BLaER1 (cell line): ENCODE measurements around the gene HMG20A.
"Not testable (repeated sequence)": the region's sequence is repeated elsewhere in the genome, so short reads cannot be mapped to it uniquely, and the experiment has no call there.

ENCODE experiments used
- H3K27ac ChIP-seq: shearing (Covaris generic); formaldehyde crosslinking; 2 replicates; pipeline ENCODE4 v1.8.1; 2022
- H3K27me3 ChIP-seq: shearing (Covaris generic); formaldehyde crosslinking; 2 replicates; pipeline ENCODE4 v1.8.1; 2022
- H3K36me3 ChIP-seq: shearing (Covaris generic); formaldehyde crosslinking; 2 replicates; pipeline ENCODE4 v1.8.1; 2022
- H3K4me1 ChIP-seq: shearing (Covaris generic); formaldehyde crosslinking; 2 replicates; pipeline ENCODE4 v1.8.1; 2022
- H3K4me2 ChIP-seq: shearing (Covaris generic); formaldehyde crosslinking; 2 replicates; pipeline ENCODE4 v1.8.1; 2022
- H3K4me3 ChIP-seq: shearing (Covaris generic); formaldehyde crosslinking; 2 replicates; pipeline ENCODE4 v1.8.1; 2022
- H3K9ac ChIP-seq: shearing (Covaris generic); formaldehyde crosslinking; 2 replicates; pipeline ENCODE4 v1.8.1; 2022
- H3K9me3 ChIP-seq: shearing (Covaris generic); formaldehyde crosslinking; 2 replicates; pipeline ENCODE4 v1.8.1; 2022
- H4K20me1 ChIP-seq: shearing (Covaris generic); formaldehyde crosslinking; 2 replicates; pipeline ENCODE4 v1.8.1; 2022
- Cebpa-rat ChIP-seq: shearing (Covaris generic); IDR thresholded peaks from 2 replicates; pipeline ENCODE4 v1.8.1; 2022

HMG20A gene

DNA sequence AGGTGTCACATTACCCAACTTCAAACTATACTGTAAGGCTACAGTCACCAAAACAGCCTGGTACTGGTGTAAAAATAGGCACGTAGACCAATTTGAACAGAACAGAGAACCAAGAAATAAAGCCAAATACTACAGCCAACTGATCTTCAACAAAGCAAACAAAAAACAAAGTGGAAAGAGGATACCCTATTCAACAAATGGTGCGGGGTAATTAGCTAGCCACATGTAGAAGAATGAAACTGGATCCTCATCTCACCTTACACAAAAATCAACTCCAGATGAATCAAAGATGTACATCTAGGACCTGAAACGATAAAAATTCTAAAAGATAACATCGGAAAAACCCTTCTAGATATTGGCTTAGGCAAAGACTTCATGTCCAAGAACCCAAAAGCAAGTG lies 13.8 kb upstream of the HMG20A start:
- Histone ChIP-seq H3K9me3 (no peaks in the 10 kb centered on the region), H3K9ac (no peak overlapping the region), H3K36me3 (no peaks in the 10 kb centered on the region), H3K27me3 (no peaks in the 10 kb centered on the region), H4K20me1 (no peaks in the 10 kb centered on the region), H3K27ac (no peak overlapping the region), H3K4me2 (no peak overlapping the region), H3K4me1 (peaks cover 17% of the 10 kb centered on the region), H3K4me3 (no peak overlapping the region)
- TF ChIP-seq Cebpa-rat = no peak

- peaks cover 17% of the 10 kb centered on the region for H3K4me1 ChIP-seq
- H3K9me3 ChIP-seq = no peaks in the 10 kb centered on the region
- H3K27ac ChIP-seq = no peak overlapping the region
- H3K9ac ChIP-seq = no peak overlapping the region
- H3K4me2 ChIP-seq = peak overlapping the region; percentile 42
- no peaks in the 10 kb centered on the region for H4K20me1 ChIP-seq
- TF ChIP-seq Cebpa-rat = no peak
- H3K4me3 ChIP-seq = no peak overlapping the region
- no peaks in the 10 kb centered on the region for H3K36me3 ChIP-seq
- H3K27me3 ChIP-seq = no peaks in the 10 kb centered on the region
Observed at GRCh38 chr15:77409259-77410156, 11.2 kb upstream of the HMG20A start.

DNA sequence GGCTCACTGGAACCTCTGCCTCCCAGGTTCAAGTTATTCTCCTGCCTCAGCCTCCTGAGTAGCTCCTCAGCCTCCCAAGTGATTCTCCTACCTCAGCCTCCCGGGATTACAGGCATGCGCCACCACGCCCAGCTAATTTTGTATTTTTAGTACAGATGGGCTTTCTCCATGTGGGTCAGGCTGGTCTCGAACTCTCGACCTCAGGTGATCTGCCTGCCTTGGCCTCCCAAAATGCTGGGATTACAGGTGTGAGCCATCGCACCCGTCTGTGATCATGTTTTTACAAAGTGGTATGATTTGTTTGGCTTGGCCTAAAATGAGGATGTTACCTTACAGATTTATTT lies 10.6 kb upstream of the HMG20A start:
- H3K27me3 ChIP-seq, H4K20me1 ChIP-seq, H3K4me3 ChIP-seq, H3K9me3 ChIP-seq, H3K9ac ChIP-seq, H3K27ac ChIP-seq, H3K36me3 ChIP-seq: not testable (repeated sequence)
- Histone ChIP-seq H3K4me2 (peak overlapping the region; percentile 42), H3K4me1 (peaks cover 17% of the 10 kb centered on the region)

DNA sequence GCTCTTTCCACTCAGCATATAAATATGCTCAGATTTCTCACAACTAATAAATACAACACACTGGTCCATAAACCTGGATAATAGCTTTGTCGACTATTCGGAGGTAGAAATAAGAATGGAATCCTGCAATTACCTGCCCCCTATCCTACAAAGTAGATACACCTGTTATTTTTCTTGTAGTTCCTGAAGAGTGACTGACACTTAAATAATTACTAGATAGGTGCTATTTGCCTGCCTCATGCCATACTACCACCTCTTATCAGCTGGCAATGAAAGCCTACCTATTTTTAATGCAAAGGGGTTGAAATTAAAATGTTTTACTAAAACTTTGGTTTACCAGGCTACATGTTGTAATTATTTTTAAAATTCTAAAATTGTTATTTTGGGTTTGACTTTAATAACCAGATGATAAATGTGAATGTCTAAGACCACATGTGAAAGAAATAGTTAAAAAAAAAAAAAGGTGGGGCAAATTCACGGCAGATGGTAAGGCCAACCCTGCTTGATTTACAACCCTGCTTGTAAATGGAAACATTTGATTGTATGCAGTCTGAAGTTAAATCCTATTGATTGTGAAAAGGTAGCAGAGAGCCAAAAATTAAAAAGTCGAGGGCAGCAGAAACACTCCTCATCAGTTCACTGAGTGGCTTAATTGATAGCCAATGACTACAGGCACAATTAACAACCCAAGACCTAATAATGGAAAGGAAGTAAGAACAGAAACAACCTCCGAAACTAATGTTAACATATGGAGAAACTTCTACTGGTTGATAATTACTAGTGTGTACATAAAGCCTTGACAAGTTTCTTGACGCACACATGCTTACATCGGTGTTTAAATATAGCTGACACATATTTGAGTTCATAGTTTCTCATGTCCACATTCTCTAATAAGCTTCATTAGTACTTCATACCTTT lies 9.7 kb upstream of the HMG20A start:
- no peak overlapping the region for H3K4me2 ChIP-seq
- no peak overlapping the region for H3K9ac ChIP-seq
- no peak overlapping the region for H3K27ac ChIP-seq
- no peaks in the 10 kb centered on the region for H3K36me3 ChIP-seq
- TF ChIP-seq Cebpa-rat = no peak
- H3K4me1 ChIP-seq = peaks cover 15% of the 10 kb centered on the region
- H3K4me3 ChIP-seq = no peak overlapping the region
- no peaks in the 10 kb centered on the region for H3K27me3 ChIP-seq
- no peaks in the 10 kb centered on the region for H3K9me3 ChIP-seq
- 0 out of 2 replicates have a peak, but pooled peaks cover under 1% of the 10 kb centered on the region for H4K20me1 ChIP-seq

GRCh38 chr15:77411619-77411976 lies 9.1 kb upstream of the HMG20A start:
- peaks cover 11% of the 10 kb centered on the region for H3K4me1 ChIP-seq
- H3K27ac ChIP-seq = no peak overlapping the region
- no peak for TF ChIP-seq Cebpa-rat
- H4K20me1 ChIP-seq = 0 out of 2 replicates have a peak, but pooled peaks cover 6% of the 10 kb centered on the region
- H3K27me3 ChIP-seq = no peaks in the 10 kb centered on the region
- H3K4me2 ChIP-seq = no peak overlapping the region
- no peak overlapping the region for H3K4me3 ChIP-seq
- no peak overlapping the region for H3K9ac ChIP-seq
- no peaks in the 10 kb centered on the region for H3K9me3 ChIP-seq
- H3K36me3 ChIP-seq = no peaks in the 10 kb centered on the region

DNA sequence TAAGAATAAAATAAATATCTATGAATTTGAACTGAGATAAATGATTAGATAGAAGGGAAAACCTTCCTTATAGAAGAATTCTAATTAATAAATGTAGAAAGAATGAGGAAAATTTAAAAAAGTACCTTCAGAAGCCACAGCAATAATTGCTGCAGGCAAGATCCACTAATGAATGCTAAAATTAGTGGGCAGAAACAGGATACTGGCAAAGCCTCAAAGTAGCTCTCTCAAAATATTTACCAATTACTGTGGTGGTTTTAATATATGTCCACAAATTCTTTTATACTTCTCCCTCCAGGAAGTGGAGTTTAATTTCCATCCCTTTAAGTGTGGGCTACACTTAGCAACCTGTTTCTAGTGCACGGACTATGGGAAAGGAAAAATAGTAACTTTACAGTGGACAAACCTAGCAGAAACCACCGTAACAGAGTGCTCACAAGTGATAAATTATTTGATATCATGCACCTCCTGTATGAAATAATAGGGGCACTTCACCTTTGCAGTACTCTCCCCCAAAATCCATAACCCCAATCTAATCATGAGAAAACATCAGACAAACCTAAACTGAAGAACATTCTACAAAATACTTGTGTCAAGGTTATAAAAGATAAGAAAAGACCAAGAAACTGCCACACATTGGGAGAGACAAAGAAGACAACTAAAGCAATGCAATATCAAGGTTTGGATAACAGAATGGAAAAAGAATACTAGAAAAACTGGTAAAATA lies 7.6 kb upstream of the HMG20A start:
- Histone ChIP-seq H3K36me3 (no peaks in the 10 kb centered on the region), H4K20me1 (0 out of 2 replicates have a peak, but pooled peaks cover 8% of the 10 kb centered on the region)

GRCh38 chr15:77413699-77414349 lies 6.9 kb upstream of the HMG20A start:
- peaks cover 6% of the 10 kb centered on the region for H3K27me3 ChIP-seq
- H3K36me3 ChIP-seq = no peaks in the 10 kb centered on the region
- no peaks in the 10 kb centered on the region for H3K9me3 ChIP-seq
- peaks cover 13% of the 10 kb centered on the region for H3K4me1 ChIP-seq
- H3K9ac ChIP-seq = no peak overlapping the region
- H3K4me2 ChIP-seq = no peak overlapping the region
- TF ChIP-seq Cebpa-rat = no peak
- no peak overlapping the region for H3K27ac ChIP-seq
- H4K20me1 ChIP-seq = 0 out of 2 replicates have a peak, but pooled peaks cover 15% of the 10 kb centered on the region
- H3K4me3 ChIP-seq = no peak overlapping the region

More for the DNA sequence above, 7.6 kb upstream of the HMG20A start:
- H3K4me1 ChIP-seq = peaks cover 11% of the 10 kb centered on the region
- H3K4me3 ChIP-seq = no peak overlapping the region
- no peak overlapping the region for H3K4me2 ChIP-seq
- no peak overlapping the region for H3K27ac ChIP-seq
- no peak for TF ChIP-seq Cebpa-rat
- no peaks in the 10 kb centered on the region for H3K9me3 ChIP-seq
- no peak overlapping the region for H3K9ac ChIP-seq
- no peaks in the 10 kb centered on the region for H3K27me3 ChIP-seq

GRCh38 chr15:77414789-77415442 lies 5.8 kb upstream of the HMG20A start:
- Histone ChIP-seq H3K36me3 (no peaks in the 10 kb centered on the region), H3K9me3 (no peaks in the 10 kb centered on the region), H3K27ac (no peak overlapping the region), H3K4me2 (no peak overlapping the region), H3K27me3 (peaks cover 13% of the 10 kb centered on the region), H3K9ac (no peak overlapping the region), H3K4me3 (no peak overlapping the region), H4K20me1 (0 out of 2 replicates have a peak, but pooled peaks cover 17% of the 10 kb centered on the region), H3K4me1 (peaks cover 9% of the 10 kb centered on the region)
- TF ChIP-seq Cebpa-rat = no peak
